ENCODE results near the gene C20orf144. TPM values are rescaled to one million over a fixed set of nuclear protein-coding genes. Genes with fewer than 3 reads are reported as not detected.

C20orf144 gene
- total RNA-seq, 2 donors from 2014 or later: 0.66 TPM; not detected in 1

- H3K9me3 ChIP-seq: no peaks in the 10 kb centered on the region
- ATAC-seq: no peak
- intact Hi-C loops (cut with DNase I): no loop called here
- 67 to 74% methylated on average over 14 of the region's 14 CpGs for WGBS, 2 donors
- H3K4me3 ChIP-seq: no peak overlapping the region
- H3K36me3 ChIP-seq (replicated peaks in 1 of 2; ENCODE audit: insufficient read depth in 1 of 2, low read depth in 2 of 2): peaks cover 0 to 7% of the 10 kb centered on the region in 2 donors
- DNase-seq: no peak
- no peaks in the 10 kb centered on the region for H3K4me1 ChIP-seq
- no peaks in the 10 kb centered on the region for H3K27me3 ChIP-seq
- H3K27ac ChIP-seq: no peak overlapping the region
- no peak for TF ChIP-seq CTCF (IDR thresholded peaks at IDR 0.05)
- TF ChIP-seq POLR2A (IDR thresholded peaks at IDR 0.05): no peak
Observed at GRCh38 chr20:33710681-33711445, 48.7 kb downstream of the C20orf144 start.

GRCh38 chr20:33711446-33711738 lies 49.3 kb downstream of the C20orf144 start:
- Histone ChIP-seq H3K4me1 (no peaks in the 10 kb centered on the region), H3K27me3 (no peaks in the 10 kb centered on the region), H3K36me3 (replicated peaks in 1 of 2; ENCODE audit: insufficient read depth in 1 of 2, low read depth in 2 of 2) (peaks cover 0 to 7% of the 10 kb centered on the region in 2 donors), H3K27ac (no peak overlapping the region), H3K4me3 (no peak overlapping the region), H3K9me3 (no peaks in the 10 kb centered on the region)
- DNase-seq (no peak), ATAC-seq (no peak)
- 0 to 56% methylated on average over 1 of the region's 1 CpG for WGBS, 2 donors
- intact Hi-C loops (cut with DNase I): no loop called here
- TF ChIP-seq POLR2A (IDR thresholded peaks at IDR 0.05): no peak
- TF ChIP-seq CTCF (IDR thresholded peaks at IDR 0.05): no peak

Other genes with a start within 250 kb of the C20orf144 start
- gene SNTA1, start 218.6 kb upstream of the C20orf144 start, total RNA-seq: 10 to 100 TPM; 19.8 to 22.6 TPM
- 10 to 100 TPM; 10.6 to 12.5 TPM for gene CBFA2T2, start 172.2 kb upstream of the C20orf144 start, total RNA-seq
- gene ACTL10, start 4.6 kb downstream of the C20orf144 start, total RNA-seq: 1 to 10 TPM; 4.0 to 4.9 TPM
- gene NECAB3, start 12.1 kb downstream of the C20orf144 start, total RNA-seq: 10 to 100 TPM; 41.8 to 92.3 TPM
- under 1 TPM in 1 of 2 donors, not detected in 1; 0.66 TPM for gene E2F1, start 24.1 kb downstream of the C20orf144 start, total RNA-seq
- gene PXMP4, start 58.0 kb downstream of the C20orf144 start, total RNA-seq: 1 to 10 TPM; 3.3 to 5.2 TPM
- gene ZNF341, start 69.7 kb downstream of the C20orf144 start, total RNA-seq: under 1 TPM; 0.33 to 0.78 TPM
- gene CHMP4B, start 149.0 kb downstream of the C20orf144 start, total RNA-seq: 10 to 100 TPM; 24.1 to 43.3 TPM

All from body of pancreas (tissue), 4 donors.